K562 (cell line): ENCODE results near the gene RPL14. TPM values are rescaled to one million over a fixed set of nuclear protein-coding genes. Genes with fewer than 3 reads are reported as not detected.

Source experiments
- ATAC-seq: fragments of 200-7000 bp; cut with Tn5 transposase; 3 replicates; pipeline ENCODE4 v1.9.1; 2020; ENCODE audit warnings: moderate library complexity
- BruUV-seq: library from RNA; stranded (reverse); fragments of 400-500 nt; replicated peaks from 2 replicates; lab custom pipeline; 2021; lab: Mats Ljungman, UMichigan
- CTCF ChIA-PET: fragments of 300-600 bp; formaldehyde crosslinking; extraction: SDS; loops from one replicate; lab custom pipeline; 2021; ENCODE audit warnings: low intra/inter-chr PET ratio; lab: Yijun Ruan, JAX
- POLR2A ChIA-PET: fragments of 300-600, 350-650 bp; sonication (Branson Sonifier 250); formaldehyde crosslinking; extraction: SDS; loops from one replicate; lab custom pipeline; 2021; ENCODE audit warnings: antibody characterized with exemption, inconsistent platforms; lab: Yijun Ruan, JAX
- DNase-seq, 4 experiments: peaks; one replicate each; pipeline versions ENCODE4 v3.0.0 to v3.0.0-alpha.2; 2011 to 2018; ENCODE audit warnings: low spot score in 3 of 4, mixed read lengths in 3 of 4; ENCODE audit errors: extremely low read depth in 1 of 4
- FAIRE-seq: peaks from 2 replicates; lab custom pipeline; 2011; peaks lifted over from hg19 to GRCh38; lab: Jason Lieb, UNC
- H2AFZ ChIP-seq: 2 replicates; pipeline ENCODE4 v1.6.0; 2011; ENCODE audit warnings: low read depth, low read length, control low read depth, inconsistent platforms
- H3K27ac ChIP-seq: fragments of 200-600 bp; 3 replicates; pipeline ENCODE4 v1.8.0; 2011; ENCODE audit warnings: low read depth, mild to moderate bottlenecking, control low read depth, inconsistent platforms, low read length, moderate library complexity, mixed read lengths; ENCODE audit errors: extremely low read depth
- H3K27me3 ChIP-seq, 2 experiments: fragments of 300-600 bp in 1 of 2; 2 replicates in 1 of 2; 3 replicates in 1 of 2; pipeline versions ENCODE4 v1.6.0 to v1.8.0; 2011; ENCODE audit warnings: inconsistent platforms in 2 of 2, low read length in 2 of 2, mild to moderate bottlenecking in 1 of 2, mixed read lengths in 1 of 2, moderate library complexity in 1 of 2; ENCODE audit not compliant: control insufficient read depth in 2 of 2, insufficient read depth in 2 of 2
- H3K36me3 ChIP-seq: fragments of 300-600 bp; 3 replicates; pipeline ENCODE4 v1.8.0; 2011; ENCODE audit warnings: mild to moderate bottlenecking, low read length, inconsistent platforms; ENCODE audit not compliant: control insufficient read depth, insufficient read depth
- H3K4me1 ChIP-seq, 2 experiments: fragments of 200-600 bp in 1 of 2; replicated peaks in 1 of 2; 2 replicates in 1 of 2; 3 replicates in 1 of 2; pipeline versions ENCODE4 v1.5.1 to v1.8.0; 2011; ENCODE audit warnings: inconsistent platforms in 2 of 2, low read length in 2 of 2, mild to moderate bottlenecking in 1 of 2, mixed read lengths in 1 of 2, moderate library complexity in 1 of 2; ENCODE audit not compliant: control insufficient read depth in 2 of 2, insufficient read depth in 2 of 2
- H3K4me2 ChIP-seq: 2 replicates; pipeline ENCODE4 v1.6.1; 2011; ENCODE audit warnings: low read length, control low read depth, inconsistent platforms, mixed read lengths; ENCODE audit not compliant: insufficient read depth
- H3K4me3 ChIP-seq: fragments of 200-600 bp; sonication (generic), shearing (Covaris generic); 2 replicates; pipeline ENCODE4 v1.5.1; 2016; ENCODE audit warnings: control low read depth, inconsistent platforms
- H3K79me2 ChIP-seq: fragments of 200-600 bp; 3 replicates; pipeline ENCODE4 v1.8.0; 2011; ENCODE audit warnings: low read length, inconsistent platforms; ENCODE audit not compliant: control insufficient read depth, insufficient read depth
- H3K9ac ChIP-seq, 2 experiments: 2 replicates each; pipeline versions ENCODE4 v1.6.0 to v1.6.1; 2011; ENCODE audit warnings: low read depth in 2 of 2, low read length in 2 of 2, control low read depth in 1 of 2, inconsistent platforms in 1 of 2, mild to moderate bottlenecking in 1 of 2, mixed read lengths in 1 of 2; ENCODE audit not compliant: insufficient read depth in 1 of 2
- H3K9me1 ChIP-seq: one replicate; pipeline ENCODE4 v1.6.0; 2011; ENCODE audit warnings: inconsistent platforms, mild to moderate bottlenecking, low read length, moderate library complexity; ENCODE audit not compliant: control insufficient read depth, insufficient read depth
- H3K9me3 ChIP-seq: replicated peaks from 2 replicates; pipeline ENCODE4 v1.5.1; 2011; ENCODE audit warnings: low read depth, low read length, inconsistent platforms; ENCODE audit not compliant: control insufficient read depth, insufficient read depth
- H4K20me1 ChIP-seq: replicated peaks from 2 replicates; pipeline ENCODE4 v1.6.1; 2011; ENCODE audit warnings: low read length, inconsistent platforms, mixed read lengths; ENCODE audit not compliant: control insufficient read depth, insufficient read depth
- SRSF1 ChIP-seq: fragments of 200-400 bp; formaldehyde crosslinking; IDR thresholded peaks from 2 replicates; pipeline ENCODE4 v1.6.1; 2017; ENCODE audit warnings: mild to moderate bottlenecking, low read depth, low read length, moderate library complexity
- ZNF239 ChIP-seq: fragments of 250-450 bp; sonication (Bioruptor Pico); IDR thresholded peaks from 2 replicates; pipeline ENCODE4 v1.4.0; 2020; ENCODE audit warnings: mild to moderate bottlenecking
- ZNF699 ChIP-seq: fragments of 250-450 bp; sonication (Bioruptor Pico); IDR thresholded peaks from 2 replicates; pipeline ENCODE4 v1.8.0; 2021; ENCODE audit warnings: mild to moderate bottlenecking, moderate library complexity; ENCODE audit not compliant: insufficient replicate concordance
- WGBS: fragments of 100-300 bp; shearing (Covaris generic); methylation state at CpG from one replicate; pipeline ENCODE4 v1.1.6; 2016; ENCODE audit warnings: low coverage, mixed read lengths; ENCODE audit not compliant: insufficient coverage; ENCODE audit errors: missing lambda C conversion rate; 5-methylcytosine and 5-hydroxymethylcytosine counted together
- in situ Hi-C: fragments of 300-500 bp; cut with MboI; formaldehyde crosslinking; loops from 4 replicates; pipeline ENCODE4 v1.15.0; 2018; ENCODE audit warnings: inconsistent platforms, mixed read lengths
- intact Hi-C: fragments of 100-400 bp; cut with micrococcal nuclease; formaldehyde crosslinking; loops from 2 replicates; pipeline ENCODE4 v1.14.2; 2022
- polyA plus RNA-seq, 8 experiments: library from polyadenylated mRNA; depleted of rRNA in 4 of 8; stranded (reverse) in 5 of 8; unstranded in 3 of 8; fragments of >200 nt; fragmentation: Nextera tagmentation in 2 of 8; fragmentation: Illumina TruSeq in 1 of 8; extraction: Ambion mirVana in 2 of 8; extraction: Trizol in 1 of 8; gene quantifications; 2 replicates each; pipeline versions ENCODE4 v1.2.1 to v1.2.3, GENCODE V29; 2011 to 2014; ENCODE audit warnings: inconsistent platforms in 1 of 8, missing spikeins in 1 of 8
- total RNA-seq, 7 experiments: library from RNA; depleted of rRNA in 6 of 7; stranded (reverse); fragments of >200 nt in 6 of 7; fragmentation: Illumina TruSeq in 2 of 7; extraction: Trizol in 2 of 7; gene quantifications; 2 replicates each; pipeline versions ENCODE4 v1.2.1 to v1.2.3, GENCODE V29; 2011 to 2021; ENCODE audit warnings: low replicate concordance in 1 of 7
- TF ChIP-seq, protein P1 (sequence below): fragments of 450-650 bp; IDR thresholded peaks from 2 replicates; pipeline ENCODE4 v1.6.1; 2017; ENCODE audit warnings: antibody characterized with exemption, mild to moderate bottlenecking
- TF ChIP-seq, protein P2 (sequence below): IDR thresholded peaks from 2 replicates; pipeline ENCODE4 v1.6.1; 2014; ENCODE audit warnings: antibody characterized with exemption
- TF ChIP-seq, protein P3 (sequence below), 2 experiments: fragments of 450-650 bp; formaldehyde crosslinking in 1 of 2; IDR thresholded peaks; 2 replicates each; pipeline versions ENCODE4 v1.4.0 to v1.6.1; 2014 to 2020; ENCODE audit warnings: mild to moderate bottlenecking in 2 of 2, borderline replicate concordance in 1 of 2, low read depth in 1 of 2

RPL14 gene
- total and polyA plus RNA-seq, 9 of the 15 experiments (the other 6 are each of a cell fraction or from before 2014, with no cell fraction given) = 851 to 4,649 (median 2,133) TPM

DNA sequence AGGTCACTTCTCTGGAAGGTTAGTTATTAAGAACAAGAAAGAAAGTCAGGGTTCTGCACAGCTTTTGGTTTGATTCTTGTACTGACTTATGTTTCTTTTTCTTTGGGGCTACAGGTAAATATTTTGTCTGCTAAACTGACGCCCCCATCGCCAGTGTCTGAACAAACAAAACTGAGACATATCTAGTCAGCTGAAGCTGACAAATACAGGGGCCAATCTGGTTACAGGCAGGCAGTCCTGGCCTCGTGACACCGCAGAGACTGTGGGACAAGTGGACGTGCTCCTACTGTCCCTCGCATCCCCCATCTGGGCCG lies 4.6 kb upstream of the RPL14 start:
- peak overlapping the region; percentile 95 for H2AFZ ChIP-seq
- DNase-seq = no peak
- intact Hi-C loops (loop anchor here (2.0 to 10.0 kb wide), 2 partner anchors 72 to 1068 kb away; partner anchors contain the start of genes SLC25A38 and ZNF621), in situ Hi-C loops (loop anchor here (25.0 kb wide), 1 partner anchor 1040 kb away; the partner anchor contains the start of gene RPSA)
- no peaks in the 10 kb centered on the region for H3K9me1 ChIP-seq
- peaks cover under 1% of the 10 kb centered on the region; the same call in 1 of the 3 replicates for H3K36me3 ChIP-seq
- H3K9me3 ChIP-seq = no peaks in the 10 kb centered on the region
- H3K27ac ChIP-seq = peak overlapping the region; percentile 86
- TSS peak; percentile 36 for BruUV-seq
- WGBS = 2% methylated on average over 7 of the region's 7 CpGs
- peak overlapping the region; percentile 85 for H3K4me2 ChIP-seq
- POLR2A ChIA-PET = interaction anchor here (0.6 to 4.4 kb wide), 7 partner anchors 8 to 310 kb away, joined by 3 to 37 read pairs (median 4); no protein-coding TSS in a partner anchor
- CTCF ChIA-PET = interaction anchor here (0.6 to 1.2 kb wide), 2 partner anchors 125 to 258 kb away, joined by 3 to 4 read pairs; no protein-coding TSS in a partner anchor
- H3K27me3 ChIP-seq = no peaks in the 10 kb centered on the region
- peaks cover 15% of the 10 kb centered on the region for H3K79me2 ChIP-seq
- peak overlapping the region; percentile 57 for H3K4me3 ChIP-seq
- peak overlapping the region; percentile 81 to 95 for H3K9ac ChIP-seq
- no peak for FAIRE-seq
- H3K4me1 ChIP-seq = peaks cover 7 to 11% of the 10 kb centered on the region in 2 experiments; a peak in 4 of 5 replicates
- no peak for ATAC-seq
- no peaks in the 10 kb centered on the region for H4K20me1 ChIP-seq
- TF ChIP-seq ZNF239 (CRISPR knock-in tag) (no peak), ZNF699 (CRISPR knock-in tag) (no peak), SRSF1 (no peak)
- TF ChIP-seq, protein P1, sequence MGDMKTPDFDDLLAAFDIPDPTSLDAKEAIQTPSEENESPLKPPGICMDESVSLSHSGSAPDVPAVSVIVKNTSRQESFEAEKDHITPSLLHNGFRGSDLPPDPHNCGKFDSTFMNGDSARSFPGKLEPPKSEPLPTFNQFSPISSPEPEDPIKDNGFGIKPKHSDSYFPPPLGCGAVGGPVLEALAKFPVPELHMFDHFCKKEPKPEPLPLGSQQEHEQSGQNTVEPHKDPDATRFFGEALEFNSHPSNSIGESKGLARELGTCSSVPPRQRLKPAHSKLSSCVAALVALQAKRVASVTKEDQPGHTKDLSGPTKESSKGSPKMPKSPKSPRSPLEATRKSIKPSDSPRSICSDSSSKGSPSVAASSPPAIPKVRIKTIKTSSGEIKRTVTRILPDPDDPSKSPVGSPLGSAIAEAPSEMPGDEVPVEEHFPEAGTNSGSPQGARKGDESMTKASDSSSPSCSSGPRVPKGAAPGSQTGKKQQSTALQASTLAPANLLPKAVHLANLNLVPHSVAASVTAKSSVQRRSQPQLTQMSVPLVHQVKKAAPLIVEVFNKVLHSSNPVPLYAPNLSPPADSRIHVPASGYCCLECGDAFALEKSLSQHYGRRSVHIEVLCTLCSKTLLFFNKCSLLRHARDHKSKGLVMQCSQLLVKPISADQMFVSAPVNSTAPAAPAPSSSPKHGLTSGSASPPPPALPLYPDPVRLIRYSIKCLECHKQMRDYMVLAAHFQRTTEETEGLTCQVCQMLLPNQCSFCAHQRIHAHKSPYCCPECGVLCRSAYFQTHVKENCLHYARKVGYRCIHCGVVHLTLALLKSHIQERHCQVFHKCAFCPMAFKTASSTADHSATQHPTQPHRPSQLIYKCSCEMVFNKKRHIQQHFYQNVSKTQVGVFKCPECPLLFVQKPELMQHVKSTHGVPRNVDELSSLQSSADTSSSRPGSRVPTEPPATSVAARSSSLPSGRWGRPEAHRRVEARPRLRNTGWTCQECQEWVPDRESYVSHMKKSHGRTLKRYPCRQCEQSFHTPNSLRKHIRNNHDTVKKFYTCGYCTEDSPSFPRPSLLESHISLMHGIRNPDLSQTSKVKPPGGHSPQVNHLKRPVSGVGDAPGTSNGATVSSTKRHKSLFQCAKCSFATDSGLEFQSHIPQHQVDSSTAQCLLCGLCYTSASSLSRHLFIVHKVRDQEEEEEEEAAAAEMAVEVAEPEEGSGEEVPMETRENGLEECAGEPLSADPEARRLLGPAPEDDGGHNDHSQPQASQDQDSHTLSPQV = peak; percentile 44; the same call in 1 of the 2 replicates
- TF ChIP-seq, protein P2, sequence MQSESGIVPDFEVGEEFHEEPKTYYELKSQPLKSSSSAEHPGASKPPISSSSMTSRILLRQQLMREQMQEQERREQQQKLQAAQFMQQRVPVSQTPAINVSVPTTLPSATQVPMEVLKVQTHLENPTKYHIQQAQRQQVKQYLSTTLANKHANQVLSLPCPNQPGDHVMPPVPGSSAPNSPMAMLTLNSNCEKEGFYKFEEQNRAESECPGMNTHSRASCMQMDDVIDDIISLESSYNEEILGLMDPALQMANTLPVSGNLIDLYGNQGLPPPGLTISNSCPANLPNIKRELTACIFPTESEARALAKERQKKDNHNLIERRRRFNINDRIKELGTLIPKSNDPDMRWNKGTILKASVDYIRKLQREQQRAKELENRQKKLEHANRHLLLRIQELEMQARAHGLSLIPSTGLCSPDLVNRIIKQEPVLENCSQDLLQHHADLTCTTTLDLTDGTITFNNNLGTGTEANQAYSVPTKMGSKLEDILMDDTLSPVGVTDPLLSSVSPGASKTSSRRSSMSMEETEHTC = 0 out of 2 replicates have a peak, but pooled peaks have one; percentile 39
- TF ChIP-seq, protein P3, sequence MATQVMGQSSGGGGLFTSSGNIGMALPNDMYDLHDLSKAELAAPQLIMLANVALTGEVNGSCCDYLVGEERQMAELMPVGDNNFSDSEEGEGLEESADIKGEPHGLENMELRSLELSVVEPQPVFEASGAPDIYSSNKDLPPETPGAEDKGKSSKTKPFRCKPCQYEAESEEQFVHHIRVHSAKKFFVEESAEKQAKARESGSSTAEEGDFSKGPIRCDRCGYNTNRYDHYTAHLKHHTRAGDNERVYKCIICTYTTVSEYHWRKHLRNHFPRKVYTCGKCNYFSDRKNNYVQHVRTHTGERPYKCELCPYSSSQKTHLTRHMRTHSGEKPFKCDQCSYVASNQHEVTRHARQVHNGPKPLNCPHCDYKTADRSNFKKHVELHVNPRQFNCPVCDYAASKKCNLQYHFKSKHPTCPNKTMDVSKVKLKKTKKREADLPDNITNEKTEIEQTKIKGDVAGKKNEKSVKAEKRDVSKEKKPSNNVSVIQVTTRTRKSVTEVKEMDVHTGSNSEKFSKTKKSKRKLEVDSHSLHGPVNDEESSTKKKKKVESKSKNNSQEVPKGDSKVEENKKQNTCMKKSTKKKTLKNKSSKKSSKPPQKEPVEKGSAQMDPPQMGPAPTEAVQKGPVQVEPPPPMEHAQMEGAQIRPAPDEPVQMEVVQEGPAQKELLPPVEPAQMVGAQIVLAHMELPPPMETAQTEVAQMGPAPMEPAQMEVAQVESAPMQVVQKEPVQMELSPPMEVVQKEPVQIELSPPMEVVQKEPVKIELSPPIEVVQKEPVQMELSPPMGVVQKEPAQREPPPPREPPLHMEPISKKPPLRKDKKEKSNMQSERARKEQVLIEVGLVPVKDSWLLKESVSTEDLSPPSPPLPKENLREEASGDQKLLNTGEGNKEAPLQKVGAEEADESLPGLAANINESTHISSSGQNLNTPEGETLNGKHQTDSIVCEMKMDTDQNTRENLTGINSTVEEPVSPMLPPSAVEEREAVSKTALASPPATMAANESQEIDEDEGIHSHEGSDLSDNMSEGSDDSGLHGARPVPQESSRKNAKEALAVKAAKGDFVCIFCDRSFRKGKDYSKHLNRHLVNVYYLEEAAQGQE (IDR thresholded peaks at IDR 0.05; ENCODE audit: borderline replicate concordance) = 0 out of 2 replicates have a peak, but pooled peaks have one; percentile 23
- TF ChIP-seq, protein P3 (CRISPR knock-in tag; IDR thresholded peaks at IDR 0.05; ENCODE audit: low read depth) = no peak
